GM18951 (cell line): Measurements from ENCODE around the gene MOB1B.
"Not testable (repeated sequence)": the region's sequence is repeated elsewhere in the genome, so short reads cannot be mapped to it uniquely, and the experiment has no call there.

Source experiments
- POLR2A ChIP-seq: IDR thresholded peaks from 4 replicates; pipeline ENCODE4 v1.6.1; 2011; ENCODE audit warnings: mild to moderate bottlenecking; ENCODE audit not compliant: insufficient read length, insufficient read depth; ENCODE audit errors: extremely low read depth
- in situ Hi-C: fragments of 300-500 bp; cut with MboI; formaldehyde crosslinking; loops from one replicate; pipeline ENCODE4 v1.12.0; 2022; ENCODE audit warnings: low sequenced_read_pairs, mixed read lengths, inconsistent platforms; ENCODE audit not compliant: unreplicated experiment

The MOB1B gene

DNA sequence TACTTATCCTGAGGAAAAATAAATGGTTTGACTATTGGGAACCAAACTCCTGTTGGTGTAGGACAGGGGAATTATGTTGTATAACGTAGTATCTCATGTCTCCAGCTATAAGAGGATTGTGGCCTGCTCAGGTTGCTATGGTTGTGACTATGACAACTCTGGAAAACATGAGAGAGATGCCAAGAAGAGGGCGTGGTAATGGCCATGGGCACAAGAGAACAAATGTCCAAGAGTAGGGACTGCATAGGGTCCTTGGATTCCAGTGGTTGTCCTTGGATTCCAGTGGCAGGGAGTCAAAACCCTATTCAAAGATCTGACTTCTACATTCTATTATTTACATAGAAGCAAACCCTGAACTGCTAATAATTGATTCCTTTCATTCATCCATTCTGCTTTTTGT is 6.8 kb upstream of the MOB1B start:
- no peak for TF ChIP-seq POLR2A
- in situ Hi-C loops, result no loop called here

DNA sequence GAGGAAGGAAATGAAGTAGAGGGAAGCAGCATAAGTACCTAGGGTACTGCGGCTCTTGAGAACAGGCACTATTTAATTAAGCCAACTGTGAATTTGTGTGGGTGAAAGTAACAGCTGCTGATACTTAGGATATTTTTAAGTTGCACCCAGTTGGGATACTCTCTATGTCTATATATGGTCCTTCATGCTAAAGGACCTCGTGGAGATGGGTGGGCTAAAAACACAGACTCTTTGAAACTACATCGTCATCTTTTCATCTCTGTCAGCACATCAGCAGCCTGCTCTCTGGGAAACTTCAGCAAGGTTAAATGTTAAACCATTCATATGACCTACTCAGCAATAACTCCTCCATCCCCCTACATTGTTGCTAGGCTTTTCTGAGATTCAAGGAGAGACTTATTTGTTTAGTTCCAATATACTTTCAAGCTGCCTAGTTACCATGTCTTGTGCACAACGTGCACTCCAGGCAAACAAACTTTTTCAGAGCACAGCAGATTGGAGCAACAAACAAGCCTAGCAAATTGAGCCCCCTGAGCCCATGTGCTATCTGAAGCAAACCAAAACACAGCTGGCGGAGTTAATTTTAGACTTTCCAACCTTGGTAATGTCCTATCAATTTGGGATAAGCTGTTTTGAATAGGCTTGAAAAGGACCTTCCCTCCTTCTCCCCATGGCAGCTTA is 6.2 kb upstream of the MOB1B start:
- in situ Hi-C loops, result no loop called here
- no peak for TF ChIP-seq POLR2A

DNA sequence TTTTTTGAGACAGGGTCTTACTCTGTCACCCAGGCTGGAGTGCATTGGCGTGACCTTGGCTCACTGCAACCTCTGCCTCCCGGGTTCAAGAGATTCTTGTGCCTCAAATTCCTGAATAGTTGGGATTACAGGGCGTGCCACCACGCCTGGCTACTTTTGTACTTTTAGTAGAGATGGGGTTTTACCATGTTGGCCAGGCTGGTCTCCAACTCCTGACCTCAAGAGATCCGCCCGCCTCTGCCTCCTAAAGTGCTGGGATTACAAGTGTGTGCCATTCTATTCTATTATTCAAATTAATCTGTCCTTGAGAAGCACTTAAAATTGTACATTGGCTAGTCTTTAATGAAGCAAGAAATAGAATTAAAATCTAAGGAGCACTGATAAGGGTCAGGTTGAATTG is 3.6 kb upstream of the MOB1B start:
- in situ Hi-C loops, result not testable (repeated sequence)

DNA sequence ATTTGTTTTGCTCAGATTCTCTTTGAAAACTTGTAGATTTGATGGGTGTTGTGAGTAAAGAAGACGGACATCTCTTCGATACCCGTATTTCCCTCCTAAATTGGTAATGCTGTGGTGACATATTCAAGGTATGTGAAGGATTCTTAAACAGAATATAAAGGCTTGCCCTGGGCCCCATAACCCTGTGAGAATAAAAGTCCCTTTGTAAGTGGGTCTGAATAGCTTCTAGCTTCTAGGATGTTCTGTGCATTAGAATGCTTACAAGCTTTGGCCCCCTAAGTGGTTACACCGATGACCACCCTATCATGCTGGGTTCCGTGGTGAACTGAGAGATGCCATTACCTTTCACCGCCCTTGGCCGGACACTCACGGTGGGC is 574 bp upstream of the MOB1B start:
- no peak for TF ChIP-seq POLR2A
- in situ Hi-C loops, result no loop called here

DNA sequence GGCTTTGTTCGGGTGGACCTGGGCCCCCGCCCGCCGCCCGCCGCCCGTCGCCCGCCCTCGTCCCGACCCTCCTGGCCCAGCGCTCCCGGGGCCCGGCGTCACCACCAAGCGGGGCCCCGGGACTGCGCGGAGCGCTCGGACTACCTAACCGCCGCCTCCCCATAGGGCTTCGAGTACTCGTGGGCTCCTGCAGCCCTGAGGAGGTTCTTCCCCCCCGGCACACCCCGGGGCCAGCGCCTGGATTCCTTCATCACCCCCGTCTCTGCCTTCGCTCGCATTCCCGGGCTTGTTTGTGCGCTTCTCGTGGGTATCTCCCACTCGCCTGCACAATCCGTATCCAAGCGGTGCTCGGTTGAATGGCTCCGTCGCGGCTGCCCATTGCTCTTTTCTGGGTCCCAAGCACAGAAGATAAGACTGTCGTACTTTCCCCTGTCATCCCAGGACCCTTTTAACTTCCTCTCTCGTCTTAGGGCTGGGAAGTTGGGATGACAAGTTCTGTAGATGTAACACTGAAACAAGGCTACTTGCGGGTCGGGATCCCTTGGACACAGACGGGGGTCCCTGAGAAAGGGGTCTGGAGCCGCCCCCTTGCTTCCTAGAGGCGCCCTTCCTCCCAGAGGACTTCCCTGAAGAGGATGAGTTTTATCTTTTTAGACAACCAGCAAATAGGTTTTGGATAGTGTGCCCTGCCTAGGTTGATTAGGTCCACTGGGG is 565 bp downstream of the MOB1B start:
- in situ Hi-C loops, result no loop called here
- no peak for TF ChIP-seq POLR2A

DNA sequence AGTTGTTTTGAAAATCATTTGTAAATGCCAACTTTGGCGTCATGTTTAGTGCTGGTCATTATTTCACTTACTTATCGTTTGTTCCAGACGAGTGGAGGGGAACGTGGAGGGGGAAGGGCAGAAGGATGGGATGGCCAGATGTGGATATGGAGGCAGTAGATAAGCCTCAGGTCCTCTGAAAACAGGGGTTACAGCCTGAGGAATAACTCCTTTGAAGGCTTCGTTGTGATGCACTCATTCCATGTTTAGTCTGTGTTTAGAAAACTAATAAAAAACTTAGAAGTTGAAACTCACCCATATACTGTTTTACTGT is 1.1 kb downstream of the MOB1B start:
- no peak for TF ChIP-seq POLR2A
- in situ Hi-C loops, result no loop called here

DNA sequence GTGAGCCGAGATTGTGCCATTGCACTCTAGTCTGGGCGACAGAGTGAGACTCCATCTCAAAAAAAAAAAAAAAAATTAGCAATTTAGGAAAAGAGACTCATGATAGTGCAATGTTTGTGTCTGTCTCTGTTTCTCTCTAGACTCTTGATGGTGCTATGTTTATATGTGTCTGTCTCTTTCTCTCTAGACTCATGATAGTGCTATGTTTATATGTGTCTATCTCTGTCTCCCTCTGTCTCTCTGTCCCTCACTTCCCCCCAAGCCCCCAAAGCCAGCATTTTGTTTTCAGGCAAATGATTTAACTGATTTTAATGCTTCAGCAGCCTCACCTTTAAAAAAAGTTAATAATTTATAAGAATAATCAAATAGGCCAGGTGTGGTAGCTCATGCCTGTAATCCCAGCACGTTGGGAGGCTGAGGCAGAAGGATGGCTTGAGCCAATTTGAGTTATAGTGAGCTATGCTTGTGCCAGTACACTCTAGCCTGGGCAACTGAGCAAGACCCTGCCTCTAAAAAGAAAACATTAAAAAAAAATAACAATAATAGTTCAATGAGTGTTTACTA is 6.9 kb downstream of the MOB1B start:
- TF ChIP-seq POLR2A, result no peak
- in situ Hi-C loops, result no loop called here

DNA sequence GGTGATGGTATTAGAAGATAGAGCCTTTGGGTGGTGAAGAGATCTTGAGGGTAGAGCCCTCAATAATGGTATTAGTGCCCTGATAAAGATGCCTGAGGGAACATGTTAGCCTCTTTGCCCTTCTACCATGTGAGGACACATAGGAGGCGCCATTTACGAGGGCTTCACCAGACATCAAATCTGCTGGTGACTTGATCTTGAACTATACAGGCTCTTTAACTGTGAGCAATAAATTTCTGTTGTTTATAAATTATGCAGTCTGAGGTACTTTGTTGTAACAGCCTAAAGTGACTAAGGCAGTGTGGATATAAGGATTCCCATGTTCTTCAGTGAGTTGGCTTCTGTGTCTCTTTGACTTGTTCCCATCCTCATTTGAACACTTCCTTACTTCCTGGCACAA is 11.8 kb downstream of the MOB1B start:
- in situ Hi-C loops, result no loop called here
- no peak for TF ChIP-seq POLR2A

DNA sequence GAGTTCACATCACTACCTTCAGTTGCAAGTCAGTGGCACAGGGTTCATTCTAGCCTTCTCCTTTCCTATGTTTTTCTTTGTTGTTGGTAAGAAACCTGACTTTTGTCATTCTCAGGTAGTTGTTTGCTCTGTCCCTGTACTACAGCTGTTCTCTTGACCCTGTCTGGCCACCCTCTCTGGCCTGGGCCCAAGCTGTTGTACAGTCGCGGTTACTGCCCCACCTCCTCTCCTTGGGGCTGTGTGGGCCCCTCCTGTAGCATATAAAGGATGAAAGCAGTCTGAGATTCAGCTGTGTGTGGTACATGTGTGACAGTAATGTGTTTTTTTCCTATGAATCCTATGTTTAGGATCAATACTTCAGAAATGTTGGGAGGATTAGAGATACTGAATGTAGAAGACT is 12.5 kb downstream of the MOB1B start:
- no peak for TF ChIP-seq POLR2A
- in situ Hi-C loops, result no loop called here

DNA sequence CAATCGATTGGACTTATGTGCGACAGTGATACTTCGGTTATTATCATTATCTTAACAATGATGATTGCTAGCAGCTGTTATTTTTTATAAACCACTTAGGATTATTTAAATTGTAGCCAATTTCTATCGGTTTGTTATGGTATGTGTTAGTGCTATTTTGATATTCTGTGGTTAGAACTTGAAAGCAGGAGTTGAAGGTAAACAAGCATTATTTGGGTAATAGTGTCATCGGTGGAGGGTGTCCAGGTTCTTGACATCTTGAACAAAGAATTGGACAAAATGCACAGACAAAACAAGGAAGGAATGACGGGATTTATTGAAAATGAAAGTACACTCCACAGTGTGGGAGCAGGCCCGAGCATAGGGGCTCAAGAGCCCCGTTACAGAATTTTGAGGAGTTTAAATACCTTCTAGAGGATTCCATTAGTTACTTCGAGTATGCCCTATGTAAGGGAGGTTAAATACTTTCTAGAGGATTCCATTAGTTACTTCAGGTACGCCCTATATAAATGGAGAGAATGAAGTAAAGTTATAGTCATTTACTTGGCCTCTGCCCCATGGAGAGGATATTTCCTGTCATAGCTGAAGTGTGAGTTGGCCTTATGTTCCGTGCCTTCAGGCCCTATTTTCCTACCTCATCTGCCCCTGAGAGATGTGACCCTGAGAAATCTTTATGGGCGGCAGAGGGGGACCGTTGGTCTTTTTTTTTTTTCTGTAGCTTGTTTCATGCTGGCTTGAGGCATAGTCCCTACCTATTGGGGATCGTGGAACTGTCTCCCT is 13.1 kb downstream of the MOB1B start:
- no peak for TF ChIP-seq POLR2A
- in situ Hi-C loops, result no loop called here

DNA sequence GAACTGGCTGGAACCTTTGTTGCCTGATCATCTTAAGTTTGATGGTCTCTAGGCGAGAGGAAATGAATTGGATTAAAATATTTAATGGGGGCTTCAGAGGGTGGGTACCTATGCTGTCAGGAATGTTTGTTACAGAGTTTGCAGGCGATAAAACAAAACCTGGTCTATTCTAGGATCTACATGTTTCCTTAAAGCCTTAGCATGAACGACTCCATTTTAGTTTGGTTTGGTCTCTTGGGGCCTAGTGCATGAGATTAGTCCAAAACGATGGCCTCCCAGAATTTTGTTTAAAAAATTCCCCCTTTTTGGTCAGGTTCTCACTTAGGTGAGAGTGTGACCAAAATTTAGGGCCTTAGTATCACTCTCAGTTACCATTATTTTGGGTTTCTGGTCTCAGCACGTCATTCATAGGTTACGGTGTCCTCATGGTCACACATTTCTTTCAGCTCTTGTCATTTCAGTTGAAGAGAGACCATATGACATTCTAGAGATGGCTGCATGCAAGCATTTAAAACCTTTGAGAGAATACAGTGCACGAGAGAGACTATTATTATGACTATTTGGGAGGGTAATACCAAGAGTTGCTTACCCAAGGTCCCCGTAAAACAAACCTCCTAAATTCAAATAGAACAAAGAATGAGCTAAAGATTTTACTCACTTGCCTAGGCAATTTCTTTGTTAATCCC is 13.8 kb downstream of the MOB1B start:
- in situ Hi-C loops, result no loop called here
- no peak for TF ChIP-seq POLR2A

DNA sequence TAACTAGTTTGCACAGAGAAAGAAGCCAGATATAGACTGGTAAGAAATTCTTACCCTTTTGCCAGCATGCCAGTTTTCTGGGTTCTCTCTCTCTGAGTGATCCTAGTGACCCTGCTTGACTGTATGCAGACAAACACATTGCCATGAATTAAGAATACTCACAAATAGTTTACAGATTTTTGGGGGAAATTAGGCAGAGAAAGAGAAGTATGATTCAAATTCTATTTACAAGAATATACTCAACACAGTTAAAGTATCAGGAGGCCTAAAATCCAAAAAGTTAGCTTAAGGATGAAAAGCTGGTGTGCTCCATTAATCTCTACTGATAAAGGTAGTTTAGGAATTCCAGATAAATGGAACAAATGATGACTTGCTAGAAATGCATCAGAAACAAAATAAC is 18.4 kb downstream of the MOB1B start:
- in situ Hi-C loops, result no loop called here
- TF ChIP-seq POLR2A, result no peak

DNA sequence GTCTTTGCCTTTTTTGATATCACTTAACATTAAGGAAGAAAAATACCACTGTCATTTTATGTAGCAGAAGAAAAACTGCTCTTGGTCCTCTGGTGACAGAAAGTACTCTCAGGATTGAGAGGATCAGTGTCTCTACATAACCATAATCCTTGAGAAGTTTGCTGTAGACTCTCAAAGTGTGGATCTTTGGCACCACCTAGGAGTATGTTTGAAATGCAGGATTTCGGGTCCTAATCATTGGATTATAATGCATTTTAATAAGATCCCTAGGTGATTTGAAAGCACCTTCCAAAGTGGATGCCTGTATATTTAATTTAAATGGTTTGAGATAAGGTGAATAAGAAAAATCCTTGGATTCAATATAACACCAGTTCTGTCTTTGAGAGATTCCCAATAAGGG is 23.2 kb downstream of the MOB1B start:
- in situ Hi-C loops, result no loop called here
- no peak for TF ChIP-seq POLR2A
